NOMO-1 treated with dmso at 0.1 percent for 144 hours (cell line): ENCODE measurements around the gene DCST2.
A peak's percentile ranks its signal among the peaks of the same experiment; 100 is the strongest.

Source experiments
- DNase-seq: peaks from one replicate; lab custom pipeline; 2025; ENCODE audit not compliant: unreplicated experiment; lab: John Stamatoyannopoulos, UW

Gene DCST2

GRCh38 chr1:155011437-155012025 is 22.1 kb downstream of the DCST2 start:
- no peak for DNase-seq

GRCh38 chr1:155011004-155011416 is 22.6 kb downstream of the DCST2 start:
- DNase-seq = no peak

GRCh38 chr1:155010211-155010918 is 23.2 kb downstream of the DCST2 start:
- DNase-seq = no peak

- DNase-seq = no peak
Measured at GRCh38 chr1:155009742-155010141, 23.8 kb downstream of the DCST2 start.

GRCh38 chr1:155009221-155009711 is 24.3 kb downstream of the DCST2 start:
- DNase-seq = no peak

GRCh38 chr1:155008015-155008941 is 25.3 kb downstream of the DCST2 start:
- DNase-seq = peak; percentile 54

GRCh38 chr1:155007251-155007828 is 26.2 kb downstream of the DCST2 start:
- DNase-seq = no peak

GRCh38 chr1:155006601-155007101 is 26.9 kb downstream of the DCST2 start:
- peak; percentile 34 for DNase-seq

GRCh38 chr1:155005076-155006011 is 28.2 kb downstream of the DCST2 start:
- no peak for DNase-seq

GRCh38 chr1:155004352-155005075 is 29.1 kb downstream of the DCST2 start:
- no peak for DNase-seq

GRCh38 chr1:155003766-155004351 is 29.7 kb downstream of the DCST2 start:
- DNase-seq = no peak

- no peak for DNase-seq
Measured at GRCh38 chr1:155003227-155003765, 30.3 kb downstream of the DCST2 start.

- DNase-seq = no peak
Measured at GRCh38 chr1:155002464-155003226, 30.9 kb downstream of the DCST2 start, which contains the start of gene ZBTB7B. TSS of gene ZBTB7B (plus strand) at chr1:155002802. CDS start at chr1:155014661, 11,859 bp downstream.

- DNase-seq = peak; percentile 99
Measured at GRCh38 chr1:155001675-155002463, 31.7 kb downstream of the DCST2 start.

GRCh38 chr1:155001425-155001674 is 32.2 kb downstream of the DCST2 start:
- DNase-seq = peak; percentile 64

GRCh38 chr1:155000726-155001424 is 32.7 kb downstream of the DCST2 start:
- DNase-seq = peak; percentile 81

- no peak for DNase-seq
Measured at GRCh38 chr1:155000411-155000725, 33.2 kb downstream of the DCST2 start.
